H9 (cell line): Measurements from ENCODE around the gene AFMID. TPM values are rescaled to one million over a fixed set of nuclear protein-coding genes. Genes with fewer than 3 reads are reported as not detected.

Experiments
- DNase-seq: peaks from one replicate; pipeline ENCODE4 v3.0.0-alpha.2; 2017
- H2AFZ ChIP-seq: one replicate; pipeline ENCODE4 v1.6.1; 2013; ENCODE audit warnings: mild to moderate bottlenecking, low read length, control low read depth, moderate library complexity
- H2AK5ac ChIP-seq: 2 replicates; pipeline ENCODE4 v1.6.1; 2013; ENCODE audit warnings: low read length, control low read depth, mixed read lengths; ENCODE audit not compliant: insufficient read length
- H2BK120ac ChIP-seq: one replicate; pipeline ENCODE4 v1.6.1; 2013; ENCODE audit warnings: low read depth, mild to moderate bottlenecking, low read length, control low read depth, inconsistent platforms; ENCODE audit not compliant: poor library complexity, severe bottlenecking
- H2BK12ac ChIP-seq: 2 replicates; pipeline ENCODE4 v1.6.1; 2013; ENCODE audit warnings: low read length, control low read depth, mixed read lengths, low read depth; ENCODE audit not compliant: insufficient read length
- H2BK15ac ChIP-seq: 2 replicates; pipeline ENCODE4 v1.6.1; 2013; ENCODE audit warnings: low read depth, low read length, control low read depth
- H2BK20ac ChIP-seq: one replicate; pipeline ENCODE4 v1.6.1; 2013; ENCODE audit warnings: low read depth, mild to moderate bottlenecking, low read length, control low read depth, inconsistent platforms; ENCODE audit not compliant: poor library complexity, severe bottlenecking
- H2BK5ac ChIP-seq: 2 replicates; pipeline ENCODE4 v1.6.1; 2013; ENCODE audit warnings: low read length, control low read depth, mixed read lengths; ENCODE audit not compliant: insufficient read length
- H3K14ac ChIP-seq: 2 replicates; pipeline ENCODE4 v1.6.1; 2013; ENCODE audit warnings: low read length, control low read depth; ENCODE audit not compliant: insufficient read depth
- H3K18ac ChIP-seq: 2 replicates; pipeline ENCODE4 v1.6.1; 2013; ENCODE audit warnings: low read depth, mild to moderate bottlenecking, mixed read lengths, low read length, control low read depth; ENCODE audit not compliant: insufficient read length
- H3K23ac ChIP-seq: 2 replicates; pipeline ENCODE4 v1.6.1; 2013; ENCODE audit warnings: low read length, control low read depth, mixed read lengths, low read depth; ENCODE audit not compliant: insufficient read length
- H3K23me2 ChIP-seq: 2 replicates; pipeline ENCODE4 v1.6.1; 2013; ENCODE audit warnings: low read depth, mild to moderate bottlenecking, mixed read lengths, low read length, control low read depth; ENCODE audit not compliant: insufficient read length, poor library complexity, severe bottlenecking
- H3K27ac ChIP-seq: 2 replicates; pipeline ENCODE4 v1.5.1; 2013; ENCODE audit warnings: low read length, control low read depth, mixed read lengths, low read depth; ENCODE audit not compliant: insufficient read length
- H3K27me3 ChIP-seq: 2 replicates; pipeline ENCODE4 v1.6.1; 2013; ENCODE audit warnings: low read length, control low read depth, inconsistent platforms; ENCODE audit not compliant: insufficient read depth
- H3K4ac ChIP-seq: 2 replicates; pipeline ENCODE4 v1.6.1; 2013; ENCODE audit warnings: low read depth, mild to moderate bottlenecking, control low read depth, inconsistent platforms, low read length, moderate library complexity
- H3K4me1 ChIP-seq: 2 replicates; pipeline ENCODE4 v1.6.1; 2013; ENCODE audit warnings: low read length, control low read depth, inconsistent platforms; ENCODE audit not compliant: insufficient read depth
- H3K4me2 ChIP-seq: 2 replicates; pipeline ENCODE4 v1.6.1; 2013; ENCODE audit warnings: low read length, control low read depth, mixed read lengths; ENCODE audit not compliant: insufficient read length, insufficient read depth
- H3K56ac ChIP-seq: 2 replicates; pipeline ENCODE4 v1.6.1; 2013; ENCODE audit warnings: low read depth, mild to moderate bottlenecking, mixed read lengths, low read length, control low read depth; ENCODE audit not compliant: insufficient read length
- H3K79me1 ChIP-seq: 2 replicates; pipeline ENCODE4 v1.6.1; 2013; ENCODE audit warnings: low read depth, mild to moderate bottlenecking, moderate library complexity, low read length, control low read depth, inconsistent platforms; ENCODE audit not compliant: insufficient read depth, poor library complexity, severe bottlenecking
- H3K79me2 ChIP-seq: 2 replicates; pipeline ENCODE4 v1.6.1; 2013; ENCODE audit warnings: low read length, control low read depth, inconsistent platforms; ENCODE audit not compliant: insufficient read depth
- H3K9ac ChIP-seq: 2 replicates; pipeline ENCODE4 v1.6.1; 2013; ENCODE audit warnings: low read length, control low read depth, mixed read lengths; ENCODE audit not compliant: insufficient read length; ENCODE audit errors: extremely low read depth
- H3K9me3 ChIP-seq: one replicate; pipeline ENCODE4 v1.6.1; 2013; ENCODE audit warnings: low read depth, low read length, inconsistent platforms; ENCODE audit not compliant: control insufficient read depth
- H3T11ph ChIP-seq: one replicate; pipeline ENCODE4 v1.6.1; 2013; ENCODE audit warnings: mild to moderate bottlenecking, low read length, control low read depth, inconsistent platforms
- H4K20me1 ChIP-seq: one replicate; pipeline ENCODE4 v1.6.1; 2013; ENCODE audit not compliant: control insufficient read depth, insufficient read length, insufficient read depth
- H4K5ac ChIP-seq: 2 replicates; pipeline ENCODE4 v1.6.1; 2013; ENCODE audit warnings: low read depth, mild to moderate bottlenecking, mixed read lengths, low read length, control low read depth; ENCODE audit not compliant: insufficient read length
- H4K8ac ChIP-seq: replicated peaks from 2 replicates; pipeline ENCODE4 v1.6.1; 2013; ENCODE audit warnings: low read length, control low read depth, mixed read lengths, low read depth; ENCODE audit not compliant: insufficient read length
- H4K91ac ChIP-seq: 2 replicates; pipeline ENCODE4 v1.6.1; 2013; ENCODE audit warnings: low read depth, mild to moderate bottlenecking, moderate library complexity, mixed read lengths, low read length, control low read depth; ENCODE audit not compliant: insufficient read length
- H3K27ac Mint-ChIP-seq, 3 experiments: 2 replicates in 2 of 3; 3 replicates in 1 of 3; pipeline ENCODE4 v1.8.0; 2020 to 2021; ENCODE audit warnings: mixed read lengths in 3 of 3, mild to moderate bottlenecking in 1 of 3, moderate library complexity in 1 of 3
- H3K27me3 Mint-ChIP-seq: 2 replicates; pipeline ENCODE4 v1.8.0; 2021; ENCODE audit warnings: low read depth, mild to moderate bottlenecking, moderate library complexity, mixed read lengths
- H3K36me3 Mint-ChIP-seq, 3 experiments: 2 replicates in 2 of 3; 3 replicates in 1 of 3; pipeline ENCODE4 v1.8.0; 2020 to 2021; ENCODE audit warnings: low read depth in 3 of 3, mixed read lengths in 3 of 3; ENCODE audit not compliant: insufficient read depth in 1 of 3
- H3K4me1 Mint-ChIP-seq, 2 experiments: 2 replicates each; pipeline ENCODE4 v1.8.0; 2020; ENCODE audit warnings: mixed read lengths in 2 of 2
- H3K4me3 Mint-ChIP-seq, 2 experiments: 2 replicates in 1 of 2; 3 replicates in 1 of 2; pipeline ENCODE4 v1.8.0; 2020 to 2021; ENCODE audit warnings: mild to moderate bottlenecking in 2 of 2, mixed read lengths in 2 of 2, moderate library complexity in 1 of 2
- H3K9me3 Mint-ChIP-seq, 2 experiments: 2 replicates in 1 of 2; 3 replicates in 1 of 2; pipeline ENCODE4 v1.8.0; 2020; ENCODE audit warnings: mild to moderate bottlenecking in 2 of 2, mixed read lengths in 2 of 2, moderate library complexity in 1 of 2
- CTCF ChIP-seq: fragments of 200-600 bp; sonication (generic); conservative IDR thresholded peaks from 3 replicates; pipeline ENCODE4 v1.8.0; 2021; ENCODE audit warnings: antibody characterized with exemption, mild to moderate bottlenecking
- WGBS: extraction: QIAGEN DNeasy Blood & Tissue Kit; methylation state at CpG from one replicate; pipeline ENCODE4 v1.1.7; 2013; ENCODE audit warnings: missing lambda C conversion rate, low lambda C conversion rate, mixed read lengths; ENCODE audit not compliant: insufficient read length; ENCODE audit errors: extremely low coverage; 5-methylcytosine and 5-hydroxymethylcytosine counted together
- total RNA-seq: library from RNA; stranded (reverse); gene quantifications from 2 replicates; pipeline ENCODE4 v1.2.1, GENCODE V29; 2021

AFMID gene
- total RNA-seq, 1 experiment from 2014 or later, result 64.1 TPM

- Histone ChIP-seq H3K14ac (no peak overlapping the region; the same call in 1 of the 2 replicates), H2BK5ac (no peak overlapping the region), H3K27ac (no peak overlapping the region), H3K79me1 (no peaks in the 10 kb centered on the region), H4K5ac (no peak overlapping the region), H2AK5ac (no peak overlapping the region), H3K56ac (no peak overlapping the region), H3K9ac (no peak overlapping the region), H3K27me3 (no peaks in the 10 kb centered on the region), H3K23me2 (no peaks in the 10 kb centered on the region), H4K20me1 (no peaks in the 10 kb centered on the region), H4K91ac (no peak overlapping the region), H2BK120ac (no peak overlapping the region), H3K9me3 (no peaks in the 10 kb centered on the region), H2BK15ac (no peak overlapping the region), H3K4ac (no peak overlapping the region), H2BK12ac (no peak overlapping the region), H3K4me2 (no peak overlapping the region), H3K79me2 (no peaks in the 10 kb centered on the region), H2BK20ac (no peak overlapping the region), H3K23ac (no peak overlapping the region), H4K8ac (no peak overlapping the region), H3T11ph (no peak overlapping the region), H3K18ac (no peak overlapping the region), H2AFZ (no peak overlapping the region), H3K4me1 (no peaks in the 10 kb centered on the region)
- Mint-ChIP-seq H3K9me3 (no peaks in the 10 kb centered on the region), H3K27me3 (no peaks in the 10 kb centered on the region), H3K4me1 (peaks cover 5 to 9% of the 10 kb centered on the region in 2 experiments; a peak in 3 of 4 replicates), H3K27ac (peak overlapping the region in 1 of 3 experiments; percentile 63; a peak in 1 of 7 replicates), H3K36me3 (no peaks in the 10 kb centered on the region), H3K4me3 (no peak overlapping the region)
- no CpG with 5 or more reads among the region's 14 CpGs for WGBS
- no peak for DNase-seq
- TF ChIP-seq CTCF, result no peak
Measured at GRCh38 chr17:78148286-78149016, 38.7 kb upstream of the AFMID start.
